Endodermal cell (in vitro differentiated cells): ENCODE measurements around the gene MAEL. TPM values are rescaled to one million over a fixed set of nuclear protein-coding genes. Genes with fewer than 3 reads are reported as not detected.

Experiments used
- DNase-seq: peaks from one replicate; pipeline ENCODE4 v3.0.0-alpha.2; 2017
- H3K27ac ChIP-seq: 2 replicates; pipeline ENCODE4 v1.5.1; 2013; ENCODE audit warnings: mild to moderate bottlenecking, low read depth, low read length, moderate library complexity
- H3K27me3 ChIP-seq: 2 replicates; pipeline ENCODE4 v1.6.1; 2013; ENCODE audit warnings: mild to moderate bottlenecking, low read length, moderate library complexity; ENCODE audit not compliant: insufficient read depth, control insufficient read depth, poor library complexity, severe bottlenecking
- H3K36me3 ChIP-seq: 2 replicates; pipeline ENCODE4 v1.7.0; 2013; ENCODE audit warnings: mild to moderate bottlenecking, low read length, moderate library complexity; ENCODE audit not compliant: control insufficient read depth, insufficient read depth
- H3K4me1 ChIP-seq: one replicate; pipeline ENCODE4 v1.7.0; 2013; ENCODE audit warnings: low read length; ENCODE audit not compliant: control insufficient read depth, insufficient read depth
- H3K4me3 ChIP-seq: 2 replicates; pipeline ENCODE4 v1.5.1; 2013; ENCODE audit warnings: mild to moderate bottlenecking, low read length, moderate library complexity
- H3K9ac ChIP-seq: 2 replicates; pipeline ENCODE4 v1.6.1; 2013; ENCODE audit warnings: mild to moderate bottlenecking, low read length, moderate library complexity; ENCODE audit not compliant: poor library complexity, severe bottlenecking; ENCODE audit errors: extremely low read depth
- H3K9me3 ChIP-seq: 2 replicates; pipeline ENCODE4 v1.6.1; 2013; ENCODE audit warnings: mild to moderate bottlenecking, low read length, moderate library complexity; ENCODE audit not compliant: control insufficient read depth
- H3K27ac Mint-ChIP-seq: 2 replicates; pipeline ENCODE4 v1.8.0; 2020; ENCODE audit warnings: mixed read lengths
- H3K27me3 Mint-ChIP-seq: 2 replicates; pipeline ENCODE4 v1.8.0; 2021; ENCODE audit warnings: mild to moderate bottlenecking, mixed read lengths; ENCODE audit not compliant: insufficient read depth
- H3K36me3 Mint-ChIP-seq: 2 replicates; pipeline ENCODE4 v1.8.0; 2020; ENCODE audit warnings: low read depth, mixed read lengths
- H3K4me1 Mint-ChIP-seq: 2 replicates; pipeline ENCODE4 v1.8.0; 2020; ENCODE audit warnings: mixed read lengths
- H3K4me3 Mint-ChIP-seq: 2 replicates; pipeline ENCODE4 v1.8.0; 2020; ENCODE audit warnings: mild to moderate bottlenecking, moderate library complexity, mixed read lengths
- H3K9me3 Mint-ChIP-seq: 2 replicates; pipeline ENCODE4 v1.8.0; 2020; ENCODE audit warnings: mild to moderate bottlenecking, mixed read lengths
- WGBS, 2 experiments: methylation state at CpG; one replicate each; pipeline versions ENCODE4 v1.1.5 to v1.1.7; 2013; ENCODE audit warnings: missing lambda C conversion rate in 2 of 2, mixed read lengths in 1 of 2; ENCODE audit not compliant: insufficient coverage in 1 of 2, insufficient read length in 1 of 2; 5-methylcytosine and 5-hydroxymethylcytosine counted together
- total RNA-seq, 2 donors: library from RNA; stranded (reverse); fragmentation: NEBNext Ultra II Directional in 1 of 2; extraction: Animal tissue kit (Norgen Biotek cat#: 25700) in 1 of 2; gene quantifications; 2 replicates in 1 of 2; 3 replicates in 1 of 2; pipeline ENCODE4 v1.2.1, GENCODE V29; 2021
- TF ChIP-seq, protein P1 (sequence below): fragments of 200-600 bp; sonication (generic); conservative IDR thresholded peaks from 2 replicates; pipeline ENCODE4 v1.5.0; 2021; ENCODE audit warnings: antibody characterized with exemption, mild to moderate bottlenecking

The MAEL gene
- total RNA-seq, 2 donors from 2014 or later, result 0.27 TPM; not detected in 1

DNA sequence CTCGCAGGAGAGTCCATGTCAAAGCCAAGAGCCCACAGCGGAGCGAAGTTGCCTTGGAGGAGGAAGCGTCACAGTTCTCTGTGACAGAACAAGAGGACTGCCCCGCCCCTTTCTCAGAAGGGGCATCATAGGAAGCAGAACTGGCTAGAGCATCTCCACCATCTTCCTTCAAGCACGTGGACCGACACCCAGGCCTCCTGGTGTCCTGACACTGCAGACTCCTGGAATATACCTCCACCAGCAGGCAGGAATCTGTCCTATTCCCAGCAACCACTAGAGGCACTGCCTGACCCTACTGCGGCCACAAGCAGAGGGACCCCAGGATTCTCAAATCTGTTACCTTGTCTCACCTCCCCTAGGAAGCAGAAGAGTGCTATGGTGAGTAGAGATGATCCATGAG lies 63.3 kb downstream of the MAEL start:
- H3K27ac ChIP-seq, result no peak overlapping the region
- no peaks in the 10 kb centered on the region for H3K27me3 ChIP-seq
- 74 to 79% methylated on average over 5 to 8 of the region's 8 CpGs for WGBS, 2 experiments

DNA sequence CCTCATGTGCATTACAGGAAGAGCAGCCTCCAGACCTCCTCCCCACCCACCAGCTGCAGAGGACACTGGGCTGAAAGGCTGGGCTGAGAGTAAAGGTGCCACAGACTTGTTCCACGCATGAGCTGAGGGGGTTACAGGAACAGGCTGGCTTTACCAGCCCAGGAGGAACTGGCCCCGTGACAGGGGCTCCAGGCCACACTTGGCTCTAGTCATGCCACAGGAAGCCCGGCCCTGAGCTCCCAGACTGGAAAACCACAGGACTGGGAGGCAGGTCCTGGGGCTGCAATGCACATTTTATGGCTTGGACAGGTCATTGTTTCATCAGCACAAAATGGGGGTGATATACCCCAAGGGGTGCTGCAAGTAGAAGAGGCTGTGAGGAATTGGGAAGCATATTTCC lies 65.5 kb downstream of the MAEL start:
- H3K27ac ChIP-seq, result no peak overlapping the region
- H3K27ac Mint-ChIP-seq, result no peak overlapping the region
- no peaks in the 10 kb centered on the region for H3K36me3 ChIP-seq
- H3K27me3 Mint-ChIP-seq, result peaks cover 5% of the 10 kb centered on the region
- H3K4me3 Mint-ChIP-seq, result no peak overlapping the region
- H3K4me1 Mint-ChIP-seq, result peaks cover 7% of the 10 kb centered on the region
- H3K27me3 ChIP-seq, result no peaks in the 10 kb centered on the region
- no peak overlapping the region for H3K4me3 ChIP-seq
- 89 to 93% methylated on average over 3 of the region's 3 CpGs for WGBS, 2 experiments
- H3K9ac ChIP-seq, result no peak overlapping the region
- DNase-seq, result no peak
- H3K36me3 Mint-ChIP-seq, result no peaks in the 10 kb centered on the region
- TF ChIP-seq, protein P1, sequence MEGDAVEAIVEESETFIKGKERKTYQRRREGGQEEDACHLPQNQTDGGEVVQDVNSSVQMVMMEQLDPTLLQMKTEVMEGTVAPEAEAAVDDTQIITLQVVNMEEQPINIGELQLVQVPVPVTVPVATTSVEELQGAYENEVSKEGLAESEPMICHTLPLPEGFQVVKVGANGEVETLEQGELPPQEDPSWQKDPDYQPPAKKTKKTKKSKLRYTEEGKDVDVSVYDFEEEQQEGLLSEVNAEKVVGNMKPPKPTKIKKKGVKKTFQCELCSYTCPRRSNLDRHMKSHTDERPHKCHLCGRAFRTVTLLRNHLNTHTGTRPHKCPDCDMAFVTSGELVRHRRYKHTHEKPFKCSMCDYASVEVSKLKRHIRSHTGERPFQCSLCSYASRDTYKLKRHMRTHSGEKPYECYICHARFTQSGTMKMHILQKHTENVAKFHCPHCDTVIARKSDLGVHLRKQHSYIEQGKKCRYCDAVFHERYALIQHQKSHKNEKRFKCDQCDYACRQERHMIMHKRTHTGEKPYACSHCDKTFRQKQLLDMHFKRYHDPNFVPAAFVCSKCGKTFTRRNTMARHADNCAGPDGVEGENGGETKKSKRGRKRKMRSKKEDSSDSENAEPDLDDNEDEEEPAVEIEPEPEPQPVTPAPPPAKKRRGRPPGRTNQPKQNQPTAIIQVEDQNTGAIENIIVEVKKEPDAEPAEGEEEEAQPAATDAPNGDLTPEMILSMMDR, result no peak
- H3K4me1 ChIP-seq, result no peaks in the 10 kb centered on the region
- no peaks in the 10 kb centered on the region for H3K9me3 Mint-ChIP-seq
- H3K9me3 ChIP-seq, result no peaks in the 10 kb centered on the region

More for the DNA sequence above, 63.3 kb downstream of the MAEL start:
- Mint-ChIP-seq H3K27me3 (peaks cover 7% of the 10 kb centered on the region), H3K4me3 (no peak overlapping the region), H3K36me3 (no peaks in the 10 kb centered on the region), H3K9me3 (no peaks in the 10 kb centered on the region), H3K27ac (no peak overlapping the region), H3K4me1 (no peaks in the 10 kb centered on the region)
- no peaks in the 10 kb centered on the region for H3K36me3 ChIP-seq
- no peaks in the 10 kb centered on the region for H3K4me1 ChIP-seq
- TF ChIP-seq, protein P1, result peak; percentile 92
- DNase-seq, result peak; percentile 86
- no peak overlapping the region for H3K9ac ChIP-seq
- H3K9me3 ChIP-seq, result no peaks in the 10 kb centered on the region
- H3K4me3 ChIP-seq, result no peak overlapping the region

DNA sequence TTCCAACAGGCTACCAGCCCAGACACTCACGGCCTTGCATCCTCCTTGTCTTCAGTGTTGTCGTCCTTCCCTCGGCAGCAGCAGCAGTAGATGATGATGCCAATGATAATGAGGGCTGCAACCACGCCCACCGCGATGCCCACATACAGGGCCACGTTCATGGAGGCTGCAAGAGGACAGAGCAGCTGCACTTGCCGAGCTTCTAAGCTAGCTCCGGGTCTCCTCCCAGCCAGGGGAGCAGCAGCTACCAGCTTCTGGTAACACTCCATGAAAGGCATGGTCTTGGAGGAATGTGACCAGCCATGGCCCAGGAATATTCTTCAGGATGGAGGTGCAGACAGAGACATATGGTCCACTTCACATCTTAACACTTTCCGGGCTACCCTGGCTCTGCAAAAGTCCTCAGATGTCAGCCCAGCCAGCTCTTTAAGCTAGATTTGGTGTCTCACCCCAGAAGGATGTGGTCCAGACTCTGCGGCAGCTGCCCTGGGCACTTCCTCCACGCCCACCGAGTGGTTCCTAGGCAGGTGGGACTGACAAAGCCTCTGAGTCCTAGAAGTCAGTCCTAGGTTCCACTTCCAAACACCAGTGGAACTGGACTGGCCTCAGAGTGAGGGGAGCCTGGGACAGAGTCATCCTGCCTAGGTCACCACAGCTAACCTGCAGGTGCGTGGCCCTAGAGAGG lies 66.0 kb downstream of the MAEL start:
- Mint-ChIP-seq H3K4me1 (peaks cover 7% of the 10 kb centered on the region), H3K36me3 (no peaks in the 10 kb centered on the region), H3K27me3 (peaks cover 5% of the 10 kb centered on the region), H3K9me3 (no peaks in the 10 kb centered on the region), H3K27ac (no peak overlapping the region), H3K4me3 (no peak overlapping the region)
- no peak overlapping the region for H3K4me3 ChIP-seq
- H3K4me1 ChIP-seq, result no peaks in the 10 kb centered on the region
- no peak overlapping the region for H3K27ac ChIP-seq
- H3K9ac ChIP-seq, result no peak overlapping the region
- H3K9me3 ChIP-seq, result no peaks in the 10 kb centered on the region
- WGBS, 2 experiments, result 92 to 96% methylated on average over 12 to 14 of the region's 14 CpGs
- TF ChIP-seq, protein P1, result no peak
- no peaks in the 10 kb centered on the region for H3K36me3 ChIP-seq
- no peak for DNase-seq
- no peaks in the 10 kb centered on the region for H3K27me3 ChIP-seq
